ENCODE data around the gene SLC2A13.

- no peak for TF ChIP-seq CTCF (IDR thresholded peaks at IDR 0.05 in 8 of 11, conservative IDR thresholded peaks at IDR 0.05 in 3 of 11)
- no peak for TF ChIP-seq POLR2AphosphoS5 (IDR thresholded peaks at IDR 0.05)
These were observed 328.4 kb downstream of the SLC2A13 start for GRCh38 chr12:39777465-39777864.
